Fibroblast of skin of back (primary cell): ENCODE results near the gene TRERF1.

Experiments used
- DNase-seq: peaks from one replicate; pipeline ENCODE4 v3.0.0-alpha.2; 2013

TRERF1 gene

GRCh38 chr6:42363926-42364849, 87.5 kb downstream of the TRERF1 start:
- no peak for DNase-seq

- DNase-seq: no peak
These were observed 90.7 kb downstream of the TRERF1 start for GRCh38 chr6:42361036-42361435.

- peak; percentile 38 for DNase-seq
These were observed 92.7 kb downstream of the TRERF1 start for GRCh38 chr6:42359021-42359420.

GRCh38 chr6:42355416-42355815, 96.3 kb downstream of the TRERF1 start:
- DNase-seq: peak; percentile 39

- DNase-seq: peak; percentile 69
These were observed 97.0 kb downstream of the TRERF1 start for GRCh38 chr6:42354702-42355101.

GRCh38 chr6:42352856-42353564, 98.7 kb downstream of the TRERF1 start:
- DNase-seq: peak; percentile 85

GRCh38 chr6:42350911-42351310, 100.8 kb downstream of the TRERF1 start:
- no peak for DNase-seq

GRCh38 chr6:42349753-42350511, 101.8 kb downstream of the TRERF1 start:
- DNase-seq: peak; percentile 45

- DNase-seq: no peak
These were observed 104.3 kb downstream of the TRERF1 start for GRCh38 chr6:42347456-42347855.

GRCh38 chr6:42345696-42346416, 105.9 kb downstream of the TRERF1 start:
- no peak for DNase-seq

- DNase-seq: no peak
These were observed 107.0 kb downstream of the TRERF1 start for GRCh38 chr6:42344756-42345155.

- DNase-seq: no peak
These were observed 109.8 kb downstream of the TRERF1 start for GRCh38 chr6:42341771-42342553.

GRCh38 chr6:42341221-42341620, 110.5 kb downstream of the TRERF1 start:
- DNase-seq: no peak

GRCh38 chr6:42340511-42340910, 111.2 kb downstream of the TRERF1 start:
- DNase-seq: no peak

GRCh38 chr6:42339991-42340401, 111.7 kb downstream of the TRERF1 start:
- no peak for DNase-seq

GRCh38 chr6:42338744-42339222, 112.9 kb downstream of the TRERF1 start:
- peak; percentile 99 for DNase-seq

GRCh38 chr6:42337985-42338743, 113.6 kb downstream of the TRERF1 start:
- DNase-seq: no peak

GRCh38 chr6:42336431-42336830, 115.3 kb downstream of the TRERF1 start:
- no peak for DNase-seq

- no peak for DNase-seq
These were observed 115.8 kb downstream of the TRERF1 start for GRCh38 chr6:42335896-42336295.

GRCh38 chr6:42334870-42335269, 116.9 kb downstream of the TRERF1 start:
- no peak for DNase-seq
